GM18867 (cell line): Measurements from ENCODE around the gene EXOC4.
"Not testable (repeated sequence)": the region's sequence is repeated elsewhere in the genome, so short reads cannot be mapped to it uniquely, and the experiment has no call there.

ENCODE experiments used
- ATAC-seq: cut with Tn5 transposase; IDR thresholded peaks from one replicate; pipeline ENCODE4 v1.9.1; 2021; ENCODE audit warnings: mild to moderate bottlenecking, moderate library complexity; ENCODE audit not compliant: unreplicated experiment

EXOC4 gene

GRCh38 chr7:133601617-133602016 lies 348.7 kb downstream of the EXOC4 start:
- no peak for ATAC-seq

- no peak for ATAC-seq
These were observed 349.4 kb downstream of the EXOC4 start for GRCh38 chr7:133602291-133602690.

GRCh38 chr7:133606991-133607390 lies 354.1 kb downstream of the EXOC4 start:
- no peak for ATAC-seq

- ATAC-seq = no peak
These were observed 356.9 kb downstream of the EXOC4 start for GRCh38 chr7:133609806-133610205.

- ATAC-seq = no peak
These were observed 359.1 kb downstream of the EXOC4 start for GRCh38 chr7:133611955-133612354.

GRCh38 chr7:133613250-133613790 lies 360.4 kb downstream of the EXOC4 start:
- ATAC-seq = no peak

GRCh38 chr7:133614251-133614650 lies 361.4 kb downstream of the EXOC4 start:
- ATAC-seq = no peak

GRCh38 chr7:133618970-133619369 lies 366.1 kb downstream of the EXOC4 start:
- no peak for ATAC-seq

- ATAC-seq = no peak
These were observed 366.6 kb downstream of the EXOC4 start for GRCh38 chr7:133619491-133619890.

GRCh38 chr7:133623721-133624120 lies 370.8 kb downstream of the EXOC4 start:
- no peak for ATAC-seq

GRCh38 chr7:133625046-133625445 lies 372.2 kb downstream of the EXOC4 start:
- ATAC-seq = no peak

- no peak for ATAC-seq
These were observed 376.8 kb downstream of the EXOC4 start for GRCh38 chr7:133629701-133630100.

GRCh38 chr7:133633055-133633454 lies 380.2 kb downstream of the EXOC4 start:
- no peak for ATAC-seq

- ATAC-seq = no peak
These were observed 382.7 kb downstream of the EXOC4 start for GRCh38 chr7:133635541-133635940.

- ATAC-seq = no peak
These were observed 386.0 kb downstream of the EXOC4 start for GRCh38 chr7:133638857-133639256.

- ATAC-seq = no peak
These were observed 388.6 kb downstream of the EXOC4 start for GRCh38 chr7:133641436-133641835.

GRCh38 chr7:133642907-133643306 lies 390.0 kb downstream of the EXOC4 start:
- ATAC-seq = no peak

- not testable (repeated sequence) for ATAC-seq
These were observed 390.8 kb downstream of the EXOC4 start for GRCh38 chr7:133643652-133644051.

- no peak for ATAC-seq
These were observed 393.1 kb downstream of the EXOC4 start for GRCh38 chr7:133645884-133646391.

GRCh38 chr7:133646472-133647315 lies 393.8 kb downstream of the EXOC4 start:
- no peak for ATAC-seq

- ATAC-seq = no peak
These were observed 396.7 kb downstream of the EXOC4 start for GRCh38 chr7:133649593-133649992.

GRCh38 chr7:133650069-133650468 lies 397.2 kb downstream of the EXOC4 start:
- ATAC-seq = no peak
